GM12873 (cell line): Measurements from ENCODE around the gene IL3RA.

Source experiments
- CTCF ChIP-seq: IDR thresholded peaks from 2 replicates; pipeline ENCODE4 v1.5.1; 2012; ENCODE audit warnings: low read depth, mild to moderate bottlenecking, moderate library complexity, low read length, control low read depth; ENCODE audit not compliant: insufficient read depth; ENCODE audit errors: missing control alignments

Gene IL3RA

GRCh38 chrX:1395646-1396216 is 59.1 kb downstream of the IL3RA start:
- TF ChIP-seq CTCF: no peak

GRCh38 chrX:1397001-1397400 is 60.4 kb downstream of the IL3RA start:
- TF ChIP-seq CTCF: no peak

- no peak for TF ChIP-seq CTCF
Observed at GRCh38 chrX:1397441-1398270, 61.1 kb downstream of the IL3RA start.

- no peak for TF ChIP-seq CTCF
Observed at GRCh38 chrX:1398431-1399340, 62.1 kb downstream of the IL3RA start.

GRCh38 chrX:1400049-1400448 is 63.5 kb downstream of the IL3RA start:
- TF ChIP-seq CTCF: no peak

- no peak for TF ChIP-seq CTCF
Observed at GRCh38 chrX:1400742-1401471, 64.3 kb downstream of the IL3RA start.
